Mesenchymal stem cell (in vitro differentiated cells and primary cell): ENCODE data around the gene INCA1.

Source experiments
- DNase-seq: peaks from one replicate; pipeline ENCODE4 v3.0.0-alpha.2; 2013
- H2AFZ ChIP-seq: one replicate; pipeline ENCODE4 v1.6.1; 2013; ENCODE audit warnings: low read depth, mild to moderate bottlenecking, control low read depth, inconsistent platforms, low read length, moderate library complexity
- H2AK5ac ChIP-seq: 2 replicates; pipeline ENCODE4 v1.6.1; 2013; ENCODE audit warnings: low read length, moderate library complexity, mild to moderate bottlenecking, inconsistent platforms; ENCODE audit not compliant: severe bottlenecking
- H2BK120ac ChIP-seq: one replicate; pipeline ENCODE4 v1.6.1; 2013; ENCODE audit warnings: low read depth, mild to moderate bottlenecking, inconsistent platforms, low read length, moderate library complexity
- H2BK12ac ChIP-seq, 2 experiments: one replicate each; pipeline ENCODE4 v1.6.1; 2013; ENCODE audit warnings: inconsistent platforms in 2 of 2, low read length in 2 of 2, mild to moderate bottlenecking in 2 of 2, moderate library complexity in 2 of 2, control low read depth in 1 of 2
- H2BK15ac ChIP-seq: one replicate; pipeline ENCODE4 v1.6.1; 2013; ENCODE audit warnings: mild to moderate bottlenecking, low read depth, inconsistent platforms; ENCODE audit not compliant: poor library complexity, severe bottlenecking
- H2BK5ac ChIP-seq: 2 replicates; pipeline ENCODE4 v1.6.1; 2013; ENCODE audit warnings: low read depth, mild to moderate bottlenecking, low read length, control low read depth, inconsistent platforms; ENCODE audit not compliant: poor library complexity, severe bottlenecking
- H3K14ac ChIP-seq, 2 experiments: one replicate each; pipeline ENCODE4 v1.6.1; 2013; ENCODE audit warnings: inconsistent platforms in 2 of 2, low read length in 2 of 2, control low read depth in 1 of 2, mild to moderate bottlenecking in 1 of 2, moderate library complexity in 1 of 2
- H3K18ac ChIP-seq, 2 experiments: one replicate each; pipeline ENCODE4 v1.6.1; 2013; ENCODE audit warnings: inconsistent platforms in 2 of 2, low read length in 2 of 2, control low read depth in 1 of 2, low read depth in 1 of 2, mild to moderate bottlenecking in 1 of 2
- H3K23ac ChIP-seq, 2 experiments: one replicate each; pipeline ENCODE4 v1.6.1; 2013; ENCODE audit warnings: inconsistent platforms in 2 of 2, low read length in 2 of 2, mild to moderate bottlenecking in 2 of 2, moderate library complexity in 2 of 2, control low read depth in 1 of 2
- H3K27ac ChIP-seq: 2 replicates; pipeline ENCODE4 v1.5.1; 2013; ENCODE audit warnings: mild to moderate bottlenecking, moderate library complexity, low read length, control low read depth, inconsistent platforms; ENCODE audit not compliant: poor library complexity, severe bottlenecking
- H3K27me3 ChIP-seq, 2 experiments: 2 replicates each; pipeline versions ENCODE4 v1.6.1 to v1.7.0; 2013; ENCODE audit warnings: low read length in 2 of 2, mild to moderate bottlenecking in 2 of 2, moderate library complexity in 2 of 2, control low read depth in 1 of 2, inconsistent platforms in 1 of 2; ENCODE audit not compliant: control insufficient read depth in 1 of 2, insufficient read depth in 1 of 2
- H3K36me3 ChIP-seq, 2 experiments: 2 replicates each; pipeline versions ENCODE4 v1.6.1 to v1.7.0; 2013; ENCODE audit warnings: low read length in 2 of 2, control low read depth in 1 of 2, inconsistent platforms in 1 of 2, low read depth in 1 of 2, mild to moderate bottlenecking in 1 of 2; ENCODE audit not compliant: insufficient read depth in 2 of 2, control insufficient read depth in 1 of 2
- H3K4ac ChIP-seq, 2 experiments: one replicate each; pipeline ENCODE4 v1.6.1; 2013; ENCODE audit warnings: inconsistent platforms in 2 of 2, low read length in 2 of 2, mild to moderate bottlenecking in 2 of 2, moderate library complexity in 2 of 2, control low read depth in 1 of 2, low read depth in 1 of 2
- H3K4me1 ChIP-seq: 2 replicates; pipeline ENCODE4 v1.6.1; 2013; ENCODE audit warnings: low read depth, low read length, control low read depth; ENCODE audit not compliant: control insufficient read depth, insufficient read depth
- H3K4me2 ChIP-seq: 2 replicates; pipeline ENCODE4 v1.6.1; 2013; ENCODE audit warnings: low read length, mild to moderate bottlenecking, inconsistent platforms; ENCODE audit not compliant: poor library complexity, severe bottlenecking
- H3K4me3 ChIP-seq, 2 experiments: 2 replicates each; pipeline versions ENCODE4 v1.5.1 to v1.7.0; 2013; ENCODE audit warnings: low read length in 2 of 2, mild to moderate bottlenecking in 2 of 2, control low read depth in 1 of 2, low read depth in 1 of 2; ENCODE audit not compliant: insufficient read depth in 1 of 2
- H3K79me1 ChIP-seq: replicated peaks from 2 replicates; pipeline ENCODE4 v1.6.1; 2013; ENCODE audit warnings: mild to moderate bottlenecking, control low read depth, low read length, inconsistent platforms; ENCODE audit not compliant: poor library complexity, severe bottlenecking
- H3K9ac ChIP-seq: 2 replicates; pipeline ENCODE4 v1.7.0; 2013; ENCODE audit warnings: mild to moderate bottlenecking, low read length, moderate library complexity
- H3K9me3 ChIP-seq: 2 replicates; pipeline ENCODE4 v1.7.0; 2013; ENCODE audit warnings: mild to moderate bottlenecking, low read length; ENCODE audit not compliant: control insufficient read depth
- H4K8ac ChIP-seq: one replicate; pipeline ENCODE4 v1.6.1; 2013; ENCODE audit warnings: inconsistent platforms, mild to moderate bottlenecking, low read length, moderate library complexity
- H4K91ac ChIP-seq: one replicate; pipeline ENCODE4 v1.6.1; 2013; ENCODE audit warnings: mild to moderate bottlenecking, low read length, inconsistent platforms
- WGBS: methylation state at CpG from one replicate; pipeline ENCODE4 v1.1.7; 2013; ENCODE audit warnings: mixed read lengths; 5-methylcytosine and 5-hydroxymethylcytosine counted together

The INCA1 gene

GRCh38 chr17:4948931-4949320, 48.4 kb downstream of the INCA1 start:
- Histone ChIP-seq H3K14ac (peak overlapping the region in 1 of 2 experiments; percentile 22), H4K91ac (peak overlapping the region; percentile 36), H3K18ac (peak overlapping the region; percentile 81 to 96), H3K36me3 (peaks cover 25 to 29% of the 10 kb centered on the region in 2 experiments), H2BK15ac (peak overlapping the region; percentile 92), H4K8ac (peak overlapping the region; percentile 67), H3K4me1 (peaks cover 49% of the 10 kb centered on the region), H2AFZ (peak overlapping the region; percentile 36), H3K23ac (no peak overlapping the region), H3K9me3 (no peaks in the 10 kb centered on the region), H3K27ac (peak overlapping the region; percentile 100), H3K4ac (peak overlapping the region; percentile 76 to 98), H3K4me3 (peak overlapping the region; percentile 58 to 95), H2BK5ac (peak overlapping the region; percentile 94), H2BK12ac (peak overlapping the region in 1 of 2 experiments; percentile 45), H3K79me1 (peaks cover 9% of the 10 kb centered on the region), H3K27me3 (no peaks in the 10 kb centered on the region), H2AK5ac (peak overlapping the region; percentile 92), H3K9ac (peak overlapping the region; percentile 86), H2BK120ac (peak overlapping the region; percentile 89), H3K4me2 (peak overlapping the region; percentile 93)
- under 1% methylated on average over 35 of the region's 40 CpGs for WGBS
- peak; percentile 94 for DNase-seq

GRCh38 chr17:4948166-4948930, 49.0 kb downstream of the INCA1 start, which contains the start of gene PFN1:
TSS of gene PFN1 (minus strand) at chr17:4948530. CDS start at chr17:4948394, 136 bp downstream.
- DNase-seq: peak; percentile 96
- Histone ChIP-seq H3K4ac (peak within 1 kb of the TSS; percentile 99 to 100), H4K91ac (peak within 1 kb of the TSS; percentile 100), H3K14ac (peak within 1 kb of the TSS; percentile 50 to 100), H3K4me2 (peak within 1 kb of the TSS; percentile 93), H3K23ac (peak within 1 kb of the TSS in 1 of 2 experiments; percentile 98), H3K9ac (peak within 1 kb of the TSS; percentile 97), H3K4me3 (peak within 1 kb of the TSS; percentile 95 to 100), H3K27ac (peak within 1 kb of the TSS; percentile 100), H2BK5ac (peak within 1 kb of the TSS; percentile 99), H3K79me1 (peaks cover 9% of the 10 kb centered on the region), H3K36me3 (peaks cover 29 to 35% of the 10 kb centered on the region in 2 experiments), H3K9me3 (no peaks in the 10 kb centered on the region), H4K8ac (peak within 1 kb of the TSS; percentile 96), H2BK15ac (peak within 1 kb of the TSS; percentile 92), H3K4me1 (peaks cover 44% of the 10 kb centered on the region), H2BK120ac (peak within 1 kb of the TSS; percentile 93), H2BK12ac (peak within 1 kb of the TSS; percentile 87), H3K18ac (peak within 1 kb of the TSS; percentile 100), H3K27me3 (no peaks in the 10 kb centered on the region), H2AFZ (peak within 1 kb of the TSS; percentile 36), H2AK5ac (peak within 1 kb of the TSS; percentile 99)
- WGBS: 0% methylated on average over 33 of the region's 59 CpGs

- Histone ChIP-seq H3K4me1 (peaks cover 39% of the 10 kb centered on the region), H3K4me3 (peak overlapping the region; percentile 95 to 100), H3K4me2 (peak overlapping the region; percentile 60), H3K79me1 (peaks cover 9% of the 10 kb centered on the region), H3K4ac (peak overlapping the region; percentile 99 to 100), H3K14ac (peak overlapping the region; percentile 50 to 100), H3K36me3 (peaks cover 37 to 43% of the 10 kb centered on the region in 2 experiments), H3K9me3 (no peaks in the 10 kb centered on the region), H4K91ac (peak overlapping the region; percentile 100), H4K8ac (peak overlapping the region; percentile 96), H2BK15ac (peak overlapping the region; percentile 92), H2AFZ (no peak overlapping the region), H2BK5ac (peak overlapping the region; percentile 99), H2AK5ac (peak overlapping the region; percentile 99), H3K27ac (peak overlapping the region; percentile 99), H3K27me3 (no peaks in the 10 kb centered on the region), H3K18ac (peak overlapping the region; percentile 100), H3K23ac (peak overlapping the region in 1 of 2 experiments; percentile 98), H2BK12ac (peak overlapping the region; percentile 22 to 87), H3K9ac (peak overlapping the region; percentile 97), H2BK120ac (peak overlapping the region; percentile 93)
- WGBS: 0% methylated on average over 20 of the region's 56 CpGs
- DNase-seq: peak; percentile 81
Observed at GRCh38 chr17:4947411-4948165, 49.7 kb downstream of the INCA1 start.
